Activated CD4-positive, alpha-beta T cell treated with anti-CD3 and anti-CD28 coated beads, Interleukin-2, amount 50 U/mL, for 16 hours (primary cell): ENCODE measurements around the gene DNHD1.

Experiments used
- DNase-seq: peaks from one replicate; pipeline ENCODE4 v3.0.0-alpha.2; 2020

The DNHD1 gene

GRCh38 chr11:6541356-6541755, 44.3 kb downstream of the DNHD1 start:
- DNase-seq: no peak

GRCh38 chr11:6542727-6543126, 45.6 kb downstream of the DNHD1 start:
- DNase-seq: no peak

GRCh38 chr11:6544921-6545850, 48.1 kb downstream of the DNHD1 start:
- DNase-seq: no peak

- no peak for DNase-seq
Measured at GRCh38 chr11:6545917-6546605, 49.0 kb downstream of the DNHD1 start.

- no peak for DNase-seq
Measured at GRCh38 chr11:6546735-6547134, 49.7 kb downstream of the DNHD1 start.

- no peak for DNase-seq
Measured at GRCh38 chr11:6547177-6547576, 50.1 kb downstream of the DNHD1 start.

- no peak for DNase-seq
Measured at GRCh38 chr11:6548121-6548520, 51.0 kb downstream of the DNHD1 start.

GRCh38 chr11:6548641-6549040, 51.6 kb downstream of the DNHD1 start:
- no peak for DNase-seq

- no peak for DNase-seq
Measured at GRCh38 chr11:6553634-6554033, 56.6 kb downstream of the DNHD1 start.

- DNase-seq: no peak
Measured at GRCh38 chr11:6554828-6555706, 58.0 kb downstream of the DNHD1 start.

GRCh38 chr11:6556139-6556949, 59.3 kb downstream of the DNHD1 start:
- DNase-seq: no peak

GRCh38 chr11:6557063-6557462, 60.0 kb downstream of the DNHD1 start:
- no peak for DNase-seq

GRCh38 chr11:6557761-6558674, 60.9 kb downstream of the DNHD1 start:
- DNase-seq: no peak

GRCh38 chr11:6559369-6559768, 62.3 kb downstream of the DNHD1 start:
- DNase-seq: no peak

- DNase-seq: no peak
Measured at GRCh38 chr11:6561288-6561687, 64.2 kb downstream of the DNHD1 start.

GRCh38 chr11:6563121-6563619, 66.1 kb downstream of the DNHD1 start:
- DNase-seq: no peak

GRCh38 chr11:6563667-6564066, 66.6 kb downstream of the DNHD1 start:
- no peak for DNase-seq

- no peak for DNase-seq
Measured at GRCh38 chr11:6565325-6565724, 68.2 kb downstream of the DNHD1 start.

- no peak for DNase-seq
Measured at GRCh38 chr11:6565988-6566703, 69.1 kb downstream of the DNHD1 start.

GRCh38 chr11:6566704-6567370, 69.8 kb downstream of the DNHD1 start:
- DNase-seq: no peak
